ENCODE results near the gene VWA8.
"Not testable (repeated sequence)": the region's sequence is repeated elsewhere in the genome, so short reads cannot be mapped to it uniquely, and the experiment has no call there.

Gene VWA8

DNA sequence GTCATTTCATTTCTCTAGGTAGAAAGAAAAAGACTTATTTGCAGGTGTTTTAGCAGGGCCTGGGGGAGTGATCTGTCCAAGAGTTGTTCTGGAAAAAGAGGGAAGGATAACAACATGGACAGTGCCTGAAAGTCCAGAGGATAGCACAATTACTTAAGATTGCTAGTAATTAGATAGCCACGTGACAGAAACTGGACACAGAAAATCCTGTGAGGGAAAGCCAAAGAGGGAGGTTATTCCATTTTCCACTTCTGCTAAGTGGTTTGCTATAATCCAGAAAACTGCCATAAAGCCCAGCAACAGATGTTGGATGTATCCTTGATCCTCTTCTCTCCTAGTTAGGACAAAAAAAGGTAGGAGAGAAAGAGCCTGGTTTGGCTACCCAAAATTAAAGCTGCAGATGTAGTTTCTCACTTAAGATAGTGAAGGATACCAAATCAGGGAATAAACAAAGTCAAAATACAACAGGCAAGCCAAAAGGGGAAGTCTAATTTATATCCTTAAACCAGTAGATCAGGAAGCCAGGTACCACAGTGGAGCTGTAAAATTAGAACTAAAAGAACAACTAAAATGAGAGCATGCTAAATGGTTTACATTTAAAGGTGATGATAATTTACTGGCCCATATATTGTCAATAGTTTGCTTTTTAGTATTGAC, 140.2 kb downstream of the VWA8 start:
- TF ChIP-seq, protein P1, sequence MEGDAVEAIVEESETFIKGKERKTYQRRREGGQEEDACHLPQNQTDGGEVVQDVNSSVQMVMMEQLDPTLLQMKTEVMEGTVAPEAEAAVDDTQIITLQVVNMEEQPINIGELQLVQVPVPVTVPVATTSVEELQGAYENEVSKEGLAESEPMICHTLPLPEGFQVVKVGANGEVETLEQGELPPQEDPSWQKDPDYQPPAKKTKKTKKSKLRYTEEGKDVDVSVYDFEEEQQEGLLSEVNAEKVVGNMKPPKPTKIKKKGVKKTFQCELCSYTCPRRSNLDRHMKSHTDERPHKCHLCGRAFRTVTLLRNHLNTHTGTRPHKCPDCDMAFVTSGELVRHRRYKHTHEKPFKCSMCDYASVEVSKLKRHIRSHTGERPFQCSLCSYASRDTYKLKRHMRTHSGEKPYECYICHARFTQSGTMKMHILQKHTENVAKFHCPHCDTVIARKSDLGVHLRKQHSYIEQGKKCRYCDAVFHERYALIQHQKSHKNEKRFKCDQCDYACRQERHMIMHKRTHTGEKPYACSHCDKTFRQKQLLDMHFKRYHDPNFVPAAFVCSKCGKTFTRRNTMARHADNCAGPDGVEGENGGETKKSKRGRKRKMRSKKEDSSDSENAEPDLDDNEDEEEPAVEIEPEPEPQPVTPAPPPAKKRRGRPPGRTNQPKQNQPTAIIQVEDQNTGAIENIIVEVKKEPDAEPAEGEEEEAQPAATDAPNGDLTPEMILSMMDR (IDR thresholded peaks at IDR 0.05; ENCODE audit: low read depth, low read length): no peak
- no peak overlapping the region for H3K4me3 ChIP-seq (replicated peaks in 1 of 2; ENCODE audit: low read depth in 2 of 2, low read length in 2 of 2)
- no peak for DNase-seq (ENCODE audit: low read depth in 2 of 2)

DNA sequence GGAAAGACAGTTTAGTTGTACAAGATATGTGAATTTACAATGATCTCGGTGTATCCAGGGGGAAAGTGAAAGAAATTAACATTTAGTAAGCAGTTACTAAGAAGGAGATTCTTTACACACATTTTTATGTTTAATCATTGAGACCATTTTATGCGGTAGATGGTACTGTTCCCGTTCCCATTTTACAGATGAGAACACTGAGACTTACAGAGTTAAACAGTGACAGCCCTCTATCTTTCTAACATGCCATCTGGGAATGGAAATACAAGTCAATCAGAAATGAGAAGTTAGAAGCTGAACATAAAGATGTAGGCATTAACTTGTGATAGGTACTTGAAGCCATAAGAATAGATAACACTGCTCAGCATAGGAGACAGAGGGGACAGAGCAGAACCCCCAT, 144.9 kb downstream of the VWA8 start:
- TF ChIP-seq, protein P1 (IDR thresholded peaks at IDR 0.05; ENCODE audit: low read depth, low read length): no peak
- no peak for DNase-seq (ENCODE audit: low read depth in 2 of 2)
- H3K4me3 ChIP-seq (replicated peaks in 1 of 2; ENCODE audit: low read depth in 2 of 2, low read length in 2 of 2): no peak overlapping the region

DNA sequence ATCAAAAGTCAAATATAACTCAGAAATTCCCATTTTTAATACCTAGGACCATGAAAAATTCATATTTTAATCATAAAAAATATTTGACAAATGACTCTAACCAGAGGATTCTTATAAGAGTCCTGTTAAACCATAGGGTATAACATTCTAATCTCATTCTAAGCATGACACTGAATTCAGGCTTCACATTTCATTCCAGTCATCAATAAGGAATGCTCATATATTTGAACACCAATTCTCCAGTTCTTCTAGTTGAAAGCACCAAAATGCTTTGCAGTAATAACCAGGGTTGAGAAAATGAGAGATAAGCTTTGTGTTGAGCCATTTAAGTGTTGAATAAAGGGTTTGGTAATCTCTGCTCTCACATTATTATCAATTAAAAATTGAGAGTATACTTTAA, 147.5 kb downstream of the VWA8 start:
- no peak overlapping the region for H3K4me3 ChIP-seq (replicated peaks in 1 of 2; ENCODE audit: low read depth in 2 of 2, low read length in 2 of 2)
- peak; percentile 16 to 47 for DNase-seq (ENCODE audit: low read depth in 2 of 2)
- TF ChIP-seq, protein P1 (IDR thresholded peaks at IDR 0.05; ENCODE audit: low read depth, low read length): no peak

DNA sequence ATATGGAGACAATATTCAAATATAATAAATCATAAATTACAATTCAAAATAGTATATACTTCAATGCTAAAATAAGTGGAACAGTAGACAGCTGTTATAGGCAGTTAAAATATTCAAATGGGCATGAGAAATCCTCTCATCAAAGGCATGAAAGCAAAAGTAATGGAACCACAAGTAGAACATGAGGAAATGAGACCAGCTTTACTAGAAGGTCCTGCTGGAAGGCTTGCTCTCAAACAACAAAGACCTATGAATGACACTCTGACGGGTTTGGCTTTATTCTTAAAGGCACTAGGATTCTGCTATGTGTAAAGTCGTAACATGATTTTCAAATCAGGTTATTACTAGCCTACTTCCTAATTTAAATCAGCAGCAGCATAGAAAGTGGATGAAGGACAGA, 148.1 kb downstream of the VWA8 start:
- DNase-seq (ENCODE audit: low read depth in 2 of 2): no peak
- TF ChIP-seq, protein P1 (IDR thresholded peaks at IDR 0.05; ENCODE audit: low read depth, low read length): no peak
- H3K4me3 ChIP-seq (replicated peaks in 1 of 2; ENCODE audit: low read depth in 2 of 2, low read length in 2 of 2): no peak overlapping the region

DNA sequence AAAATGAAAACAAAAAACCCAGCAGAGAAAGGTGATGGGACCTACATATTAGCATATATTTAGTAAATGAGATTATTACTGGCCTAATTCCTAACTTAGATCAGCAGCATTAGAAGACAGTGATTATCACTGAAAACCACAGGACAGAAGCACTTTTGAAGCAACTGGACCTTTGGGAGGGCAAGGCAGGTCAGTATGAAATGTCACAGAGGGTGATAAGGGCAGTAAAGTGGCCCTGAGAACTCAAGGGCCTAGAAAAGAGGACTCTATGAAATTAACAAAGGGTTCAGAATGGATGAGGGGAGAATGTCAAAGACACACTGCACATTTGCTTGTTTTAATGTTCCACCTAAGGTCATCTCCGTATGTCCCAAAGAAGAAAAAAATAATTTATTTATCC, 148.7 kb downstream of the VWA8 start:
- TF ChIP-seq, protein P1 (IDR thresholded peaks at IDR 0.05; ENCODE audit: low read depth, low read length): no peak
- DNase-seq (ENCODE audit: low read depth in 2 of 2): no peak

DNA sequence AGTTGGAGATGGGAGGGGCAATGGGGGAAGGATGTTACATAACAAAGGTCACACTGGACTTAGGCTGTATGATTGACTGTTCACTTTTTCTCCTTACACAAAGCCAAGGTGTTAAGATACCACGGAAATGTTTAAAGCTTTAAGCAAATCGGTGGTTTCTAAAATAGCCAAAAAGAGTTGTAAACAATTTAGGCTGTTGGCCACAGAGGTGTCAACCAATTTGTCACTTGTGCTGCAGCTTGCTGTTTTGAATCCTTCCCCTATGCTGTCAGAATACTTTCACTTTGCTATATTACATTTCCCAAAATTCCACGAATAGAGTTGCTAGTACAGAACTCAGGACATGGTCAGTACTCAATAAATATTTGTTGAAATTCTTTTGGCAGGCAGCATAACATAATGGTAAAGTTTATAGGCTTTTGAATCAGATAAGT, 149.3 kb downstream of the VWA8 start:
- TF ChIP-seq, protein P1 (IDR thresholded peaks at IDR 0.05; ENCODE audit: low read depth, low read length): no peak
- H3K4me3 ChIP-seq (replicated peaks in 1 of 2; ENCODE audit: low read depth in 2 of 2, low read length in 2 of 2): no peak overlapping the region
- no peak for DNase-seq (ENCODE audit: low read depth in 2 of 2)

More for the DNA sequence above, 148.7 kb downstream of the VWA8 start:
- no peak overlapping the region for H3K4me3 ChIP-seq (replicated peaks in 1 of 2; ENCODE audit: low read depth in 2 of 2, low read length in 2 of 2)

DNA sequence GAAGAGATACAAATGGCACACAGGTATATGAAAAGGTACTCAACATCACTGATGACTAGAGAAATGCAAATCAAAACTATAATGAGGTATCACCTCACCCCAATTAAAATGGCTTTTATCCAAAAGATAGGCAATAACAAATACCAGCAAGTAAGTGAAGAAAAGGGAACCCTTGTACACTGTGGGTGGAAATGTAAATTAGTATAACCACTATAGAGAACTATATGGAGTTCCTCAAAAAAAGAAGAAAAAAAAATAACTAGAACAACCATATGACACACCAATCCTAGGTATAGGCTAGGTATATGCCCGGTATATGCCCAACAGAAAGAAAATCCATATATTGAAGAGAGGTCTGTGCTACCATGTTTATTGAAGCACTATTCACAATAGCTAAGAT, 150.9 kb downstream of the VWA8 start:
- H3K4me3 ChIP-seq (replicated peaks in 1 of 2; ENCODE audit: low read depth in 2 of 2, low read length in 2 of 2): no peak overlapping the region
- TF ChIP-seq, protein P1 (IDR thresholded peaks at IDR 0.05; ENCODE audit: low read depth, low read length): no peak
- no peak for DNase-seq (ENCODE audit: low read depth in 2 of 2)

DNA sequence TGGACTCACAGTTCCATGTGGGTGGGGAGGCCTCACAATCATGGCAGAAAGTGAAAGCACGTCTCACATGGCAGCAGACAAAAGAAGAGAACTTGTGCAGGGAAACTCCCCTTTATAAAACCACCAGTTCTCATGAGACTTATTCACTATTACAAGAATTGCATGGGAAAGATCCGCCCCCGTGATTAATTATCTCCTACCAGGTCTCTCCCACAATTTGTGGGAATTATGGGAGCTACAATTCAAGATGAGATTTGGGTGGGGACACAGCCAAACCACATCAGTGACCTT, 157.5 kb downstream of the VWA8 start:
- peak in 1 of 2 donors; percentile 34 for DNase-seq (ENCODE audit: low read depth in 2 of 2)
- not testable (repeated sequence) for H3K4me3 ChIP-seq (replicated peaks in 1 of 2; ENCODE audit: low read depth in 2 of 2, low read length in 2 of 2)
